Activated CD4-positive, alpha-beta T cell treated with anti-CD3 and anti-CD28 coated beads for 24 hours (primary cell): Measurements from ENCODE around the gene MKKS.
"Not testable (repeated sequence)": the region's sequence is repeated elsewhere in the genome, so short reads cannot be mapped to it uniquely, and the experiment has no call there.

ENCODE experiments used
- DNase-seq, 2 donors: peaks; one replicate each; pipeline ENCODE4 v3.0.0-alpha.2; 2020; ENCODE audit warnings: low read depth in 2 of 2

The MKKS gene

DNA sequence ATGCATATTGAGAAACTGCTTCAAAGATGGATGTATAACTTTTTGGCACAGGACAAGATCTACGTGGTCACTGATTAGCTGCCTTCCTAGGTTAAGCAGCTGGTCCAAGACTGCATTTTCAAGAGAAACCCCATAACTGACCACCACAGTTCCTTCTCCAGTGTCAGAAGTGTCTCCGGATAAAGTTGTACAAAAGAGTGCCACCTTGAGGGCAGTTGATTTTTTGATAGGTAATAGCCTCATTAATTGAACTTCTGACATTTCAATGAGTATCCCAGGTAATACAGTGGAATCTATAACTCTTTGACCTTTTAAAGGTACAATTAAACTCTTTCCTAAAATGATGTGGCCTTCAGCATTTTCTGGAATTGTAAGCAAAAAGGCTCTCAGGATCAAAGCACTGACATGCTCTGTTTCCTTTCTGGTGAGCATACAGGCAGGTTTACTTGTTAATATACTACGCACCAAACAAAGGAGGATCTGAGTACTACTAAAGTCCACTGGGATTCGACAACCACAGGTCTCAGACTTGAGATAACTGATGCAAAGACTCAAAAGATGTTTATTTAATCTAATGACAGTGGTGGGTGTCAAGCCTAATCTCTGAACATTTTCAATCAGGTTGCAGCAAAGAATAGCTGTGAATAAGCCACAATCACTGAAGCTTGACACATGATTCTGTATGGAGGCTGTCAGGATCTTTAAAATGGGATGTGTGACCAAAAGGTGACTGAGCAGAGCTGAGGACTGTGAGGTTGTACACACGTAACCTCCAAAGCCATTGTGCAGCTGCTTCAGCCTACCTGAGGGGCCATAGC, 21.2 kb downstream of the MKKS start:
- no peak for DNase-seq

DNA sequence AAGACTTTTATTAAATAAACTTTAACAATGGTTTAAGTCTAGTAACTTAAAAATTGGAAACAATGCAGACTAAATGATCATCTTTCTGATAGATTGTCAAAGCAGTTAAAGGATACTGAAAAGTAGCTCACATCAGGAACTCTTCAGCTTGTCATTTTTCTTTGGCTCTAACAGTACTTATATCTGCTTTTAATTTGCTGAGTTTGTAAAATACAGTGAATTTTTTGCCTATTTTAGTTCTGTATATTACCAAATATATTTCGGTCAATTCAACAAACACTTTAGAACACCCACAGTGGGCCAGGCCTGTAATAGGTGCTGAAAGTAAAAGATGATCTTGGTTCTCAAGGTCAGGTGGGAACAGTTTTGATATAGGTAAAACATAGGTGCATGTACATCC, 22.3 kb downstream of the MKKS start:
- DNase-seq, result no peak

DNA sequence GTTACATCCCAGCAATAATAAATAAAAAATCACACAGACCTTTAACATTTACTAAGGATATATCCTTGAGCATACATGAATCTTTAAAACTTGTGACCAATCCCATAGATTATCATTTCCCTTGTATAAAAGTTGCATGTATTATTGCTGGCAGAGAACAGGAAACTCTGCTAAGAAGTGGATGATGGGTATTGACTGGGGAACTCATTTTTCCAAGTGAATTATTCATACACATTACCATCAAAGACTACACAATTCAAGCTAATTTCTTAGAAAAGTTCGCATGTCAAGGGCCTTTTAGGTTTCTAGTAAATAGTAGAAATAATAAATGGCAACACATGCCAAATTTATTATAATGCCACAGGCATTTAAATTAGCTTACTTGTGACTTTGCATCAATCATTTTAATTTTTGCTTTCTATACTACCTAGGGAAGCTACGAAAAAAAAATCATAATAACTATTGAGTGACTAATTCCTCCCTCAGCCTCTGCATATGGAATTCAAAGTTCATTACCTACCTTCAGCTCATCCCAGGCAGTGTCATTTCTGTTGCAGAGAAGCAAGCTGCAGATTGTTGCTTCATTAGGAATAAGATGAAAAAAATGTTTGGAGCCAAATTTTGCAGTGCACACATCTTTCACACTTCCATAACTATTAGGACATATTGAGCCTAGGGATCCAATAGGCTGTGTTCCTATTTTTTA, 25.8 kb downstream of the MKKS start:
- DNase-seq, result no peak

DNA sequence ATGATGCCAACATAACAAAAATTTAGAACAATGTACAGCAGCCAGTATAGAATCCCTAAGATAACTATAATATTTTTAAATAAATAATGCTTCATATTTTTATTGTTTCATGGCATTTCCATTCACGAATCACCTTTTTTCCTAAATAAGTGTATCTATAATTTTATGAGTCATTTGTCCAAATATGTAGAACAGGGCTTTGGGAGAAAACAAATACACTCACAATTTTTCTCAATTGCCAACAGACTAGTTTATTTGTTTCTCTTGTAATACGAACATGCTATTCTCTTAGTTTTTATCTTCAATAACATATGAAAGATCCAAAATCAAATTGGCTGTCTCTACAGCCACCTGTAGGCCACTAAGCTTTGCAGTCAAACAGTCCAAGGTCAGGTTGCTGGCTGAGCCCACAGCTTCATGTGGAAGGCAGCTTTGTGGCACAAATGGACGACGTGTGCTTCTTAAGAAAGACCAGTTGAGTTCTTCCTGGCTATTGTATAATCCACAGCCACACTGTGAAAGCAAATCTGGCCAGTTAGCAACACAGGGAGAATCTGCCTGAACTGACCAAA, 29.0 kb downstream of the MKKS start:
- DNase-seq, result no peak

DNA sequence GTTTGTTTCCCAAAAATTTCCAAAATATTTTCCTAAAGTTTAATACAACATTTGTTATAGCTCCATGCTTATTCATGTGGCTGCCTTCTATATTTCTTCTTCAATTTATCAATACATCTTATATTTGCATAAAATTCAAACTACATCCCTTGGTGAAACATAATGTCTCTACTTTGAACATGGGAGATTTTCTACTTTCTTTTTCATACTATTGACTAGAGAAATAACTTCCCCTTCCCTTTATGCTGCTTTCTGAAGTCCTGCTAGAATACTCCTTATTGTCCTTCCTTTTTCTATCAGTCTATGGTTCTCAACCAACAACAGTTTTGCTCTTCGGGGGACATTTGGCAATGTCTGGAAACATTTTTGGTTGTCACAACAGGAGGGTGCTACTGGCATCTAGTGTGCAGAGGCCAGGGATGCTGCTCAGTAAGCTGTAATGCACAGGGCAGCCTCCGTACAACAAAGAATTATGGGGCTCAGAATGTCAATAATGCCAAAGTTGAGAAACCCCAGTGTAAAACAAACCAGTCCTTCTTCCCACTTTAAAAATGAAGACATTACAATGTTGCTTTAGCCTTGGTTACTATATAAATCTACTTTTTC, 29.9 kb downstream of the MKKS start:
- DNase-seq, result no peak

DNA sequence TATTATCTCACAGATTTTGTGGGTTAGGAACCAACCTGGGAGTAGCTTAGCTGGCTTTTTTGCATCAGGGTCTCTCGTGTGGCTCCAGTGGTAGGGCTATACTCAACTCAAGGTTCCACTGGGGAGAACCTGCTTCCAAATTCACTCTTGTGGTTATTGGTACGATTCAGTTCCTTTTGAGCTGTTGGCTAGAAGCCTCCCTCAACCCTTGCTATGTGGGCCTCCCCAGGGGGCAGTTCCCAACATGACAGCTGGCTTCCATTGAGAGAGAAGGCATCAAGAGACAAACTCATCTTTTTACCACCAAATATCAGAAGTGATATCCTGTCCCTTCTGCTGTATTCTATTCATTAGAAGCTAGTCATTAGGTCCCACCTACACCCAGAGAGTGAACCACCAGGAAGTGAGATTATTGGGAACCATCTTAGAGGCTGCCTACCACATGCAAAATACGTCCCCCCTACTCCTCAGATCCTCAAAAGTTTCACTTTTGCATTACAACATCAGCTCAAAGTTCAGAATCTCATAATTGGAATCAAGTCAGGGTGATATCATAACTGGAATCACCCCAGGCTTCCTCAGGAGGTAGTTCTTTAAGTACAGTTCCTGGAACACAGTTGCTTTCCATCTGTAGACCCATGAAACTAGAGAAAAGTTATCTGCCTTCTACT, 30.9 kb downstream of the MKKS start:
- no peak for DNase-seq

DNA sequence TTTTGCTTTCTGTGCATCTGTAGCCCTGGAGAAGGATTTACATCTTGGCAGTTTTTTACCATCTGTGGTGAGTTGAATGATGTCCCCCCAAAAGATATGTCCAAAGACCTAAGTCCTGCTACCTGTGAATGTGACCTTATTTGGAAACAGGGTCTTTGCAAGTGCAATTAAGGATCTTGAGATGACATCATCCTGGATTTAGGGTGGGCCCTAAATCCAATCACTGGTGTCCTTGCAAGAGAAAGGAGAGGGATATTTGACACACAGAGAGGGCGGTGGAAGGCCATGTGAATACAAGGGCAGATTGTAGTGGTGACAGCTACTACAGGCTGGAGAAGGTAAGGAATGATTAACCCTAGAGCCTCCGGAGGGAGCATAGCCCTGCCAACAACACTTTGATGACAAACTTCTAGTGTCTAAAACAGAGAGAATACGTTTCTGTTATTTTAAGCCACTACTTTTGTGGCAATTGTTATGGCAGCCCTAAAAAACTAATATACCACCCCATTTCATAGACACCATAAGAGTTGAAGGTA, 35.1 kb downstream of the MKKS start:
- DNase-seq, result no peak

DNA sequence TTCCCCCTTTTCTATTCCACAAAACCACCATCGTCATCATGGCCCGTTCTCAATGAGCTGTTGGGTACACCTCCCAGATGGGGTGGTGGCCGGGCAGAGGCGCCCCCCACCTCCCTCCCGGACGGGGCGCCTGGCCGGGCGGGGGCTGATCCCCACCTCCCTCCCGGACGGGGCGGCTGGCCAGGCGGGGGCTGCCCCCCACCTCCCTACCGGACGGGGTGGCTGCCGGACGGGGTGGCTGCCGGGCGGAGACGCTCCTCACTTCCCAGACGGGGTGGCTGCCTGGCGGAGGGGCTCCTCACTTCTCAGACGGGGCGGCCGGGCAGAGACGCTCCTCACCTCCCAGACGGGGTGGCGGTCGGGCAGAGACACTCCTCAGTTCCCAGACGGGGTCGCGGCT, 39.3 kb downstream of the MKKS start:
- not testable (repeated sequence) for DNase-seq

DNA sequence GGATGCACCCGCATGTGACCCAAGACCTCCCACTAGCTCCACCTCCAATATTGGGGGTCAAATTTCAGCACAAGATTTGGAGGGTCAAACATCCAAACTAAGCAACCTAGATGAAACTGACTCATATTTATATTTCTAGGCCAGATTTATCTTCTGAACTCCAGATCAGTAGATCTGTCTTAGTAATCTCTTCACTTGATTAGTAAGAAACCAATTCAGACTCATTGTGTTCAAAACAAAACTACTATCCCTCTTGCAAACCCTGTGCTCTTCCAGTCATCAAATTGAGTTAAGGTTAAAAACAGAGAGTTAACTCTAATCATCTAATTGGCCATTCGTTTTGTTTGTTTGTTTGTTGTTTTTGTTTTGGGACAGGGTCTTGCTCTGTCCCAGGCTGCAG, 43.3 kb downstream of the MKKS start:
- DNase-seq, result no peak

DNA sequence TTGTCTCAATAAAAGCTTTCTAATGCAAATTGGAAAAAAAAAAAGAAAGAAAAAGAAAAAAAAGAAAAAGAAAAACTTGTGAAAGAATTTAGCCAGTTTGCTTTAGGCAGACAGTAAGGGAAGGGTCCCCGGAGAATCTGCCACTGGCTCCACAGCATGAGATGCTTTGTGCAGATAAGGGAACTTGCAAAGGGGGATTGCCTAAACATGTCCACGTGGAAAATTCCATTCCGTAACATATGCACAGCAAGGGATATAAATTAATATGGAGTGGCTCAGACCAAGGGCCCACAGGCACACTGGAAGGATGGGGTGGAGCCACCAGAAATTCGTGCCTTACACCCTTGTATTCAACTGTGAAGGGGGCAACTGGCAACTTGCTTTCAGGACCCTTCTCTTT, 45.4 kb downstream of the MKKS start:
- DNase-seq, result no peak

DNA sequence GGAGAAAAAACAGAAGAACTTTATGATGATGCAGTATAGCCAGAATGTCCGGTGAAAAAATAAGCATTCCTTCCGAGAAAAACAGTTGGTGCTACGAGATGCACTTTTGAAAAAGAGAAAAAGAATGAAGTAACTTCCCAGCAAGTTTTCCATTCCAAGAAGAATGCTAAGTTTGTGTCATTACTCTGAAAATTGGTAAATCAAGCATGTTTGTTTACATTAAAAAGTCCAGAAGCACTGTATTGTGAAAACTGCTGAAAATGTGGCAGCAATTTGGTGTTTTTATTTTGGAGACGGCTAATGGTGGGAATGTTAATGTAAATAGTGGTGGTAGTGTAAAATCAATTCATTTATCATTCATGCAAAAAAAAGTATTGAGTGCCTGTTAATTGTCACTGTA, 46.3 kb downstream of the MKKS start:
- DNase-seq, result no peak

DNA sequence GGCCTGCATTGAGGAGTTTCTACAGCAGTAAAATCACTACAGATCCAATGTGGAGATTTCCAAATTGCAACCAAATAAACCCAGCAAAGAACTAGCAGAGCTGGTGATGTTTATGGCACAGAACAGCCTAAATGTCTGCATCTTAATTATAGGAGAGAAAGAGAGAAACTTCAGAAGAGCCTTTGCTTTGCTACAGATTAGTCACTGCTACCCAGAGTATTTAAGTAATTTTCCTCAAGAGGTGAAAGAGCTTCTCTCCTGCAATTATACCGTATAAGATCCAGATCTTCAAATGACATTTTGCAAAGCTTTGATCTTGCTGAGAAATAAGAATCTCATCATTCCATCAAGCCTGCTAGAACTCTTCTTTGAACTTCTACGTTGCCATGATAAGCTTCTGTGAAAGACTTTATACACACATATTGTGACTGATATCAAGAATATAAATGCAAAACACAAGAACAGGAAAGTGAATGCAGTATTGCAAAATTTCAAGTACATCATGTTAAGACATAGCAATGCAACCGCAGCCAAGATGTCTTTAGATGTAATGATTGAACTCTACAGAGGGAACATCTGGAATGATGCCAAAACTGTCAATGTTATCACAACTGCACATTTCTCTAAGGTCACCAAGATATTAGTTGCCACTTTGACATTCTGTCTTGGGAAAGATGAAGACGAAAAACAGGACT, 48.0 kb downstream of the MKKS start:
- no peak for DNase-seq

DNA sequence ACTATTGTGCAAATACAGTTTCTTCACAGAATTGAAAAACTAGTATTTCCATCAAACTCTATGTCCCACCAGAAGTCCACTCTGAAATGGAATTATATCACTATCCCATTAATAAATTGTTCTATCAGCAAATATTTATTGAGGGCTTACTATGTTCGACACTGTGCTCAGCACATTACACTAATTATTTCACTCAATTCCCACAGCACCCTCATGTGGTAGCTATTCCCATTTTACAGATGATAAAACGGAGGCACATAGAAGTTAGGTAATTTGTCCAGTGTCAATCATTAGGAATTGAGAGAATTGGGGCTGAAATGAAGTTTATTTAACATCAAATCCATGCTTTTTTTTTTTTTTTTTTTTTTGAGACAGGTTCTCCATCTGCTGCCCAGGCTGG, 52.5 kb downstream of the MKKS start:
- no peak for DNase-seq

DNA sequence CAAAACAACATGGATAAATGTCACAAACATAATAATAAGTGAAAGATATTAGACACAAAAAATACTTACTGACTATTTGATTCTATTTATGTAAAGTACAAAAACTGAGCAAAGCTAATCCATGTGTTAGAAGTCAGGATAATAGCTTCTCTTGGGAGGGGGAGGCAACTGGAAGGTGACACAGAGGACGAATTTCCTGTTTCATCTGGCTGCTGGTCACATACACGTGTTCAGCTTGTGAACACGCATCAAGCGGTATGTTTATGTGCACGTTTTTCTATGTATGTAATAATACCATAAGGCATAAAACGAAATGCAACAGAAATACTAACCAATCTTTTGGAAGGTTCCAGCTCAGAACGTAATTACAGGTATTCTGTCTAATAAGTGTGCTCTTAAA, 54.3 kb downstream of the MKKS start:
- DNase-seq, result no peak

DNA sequence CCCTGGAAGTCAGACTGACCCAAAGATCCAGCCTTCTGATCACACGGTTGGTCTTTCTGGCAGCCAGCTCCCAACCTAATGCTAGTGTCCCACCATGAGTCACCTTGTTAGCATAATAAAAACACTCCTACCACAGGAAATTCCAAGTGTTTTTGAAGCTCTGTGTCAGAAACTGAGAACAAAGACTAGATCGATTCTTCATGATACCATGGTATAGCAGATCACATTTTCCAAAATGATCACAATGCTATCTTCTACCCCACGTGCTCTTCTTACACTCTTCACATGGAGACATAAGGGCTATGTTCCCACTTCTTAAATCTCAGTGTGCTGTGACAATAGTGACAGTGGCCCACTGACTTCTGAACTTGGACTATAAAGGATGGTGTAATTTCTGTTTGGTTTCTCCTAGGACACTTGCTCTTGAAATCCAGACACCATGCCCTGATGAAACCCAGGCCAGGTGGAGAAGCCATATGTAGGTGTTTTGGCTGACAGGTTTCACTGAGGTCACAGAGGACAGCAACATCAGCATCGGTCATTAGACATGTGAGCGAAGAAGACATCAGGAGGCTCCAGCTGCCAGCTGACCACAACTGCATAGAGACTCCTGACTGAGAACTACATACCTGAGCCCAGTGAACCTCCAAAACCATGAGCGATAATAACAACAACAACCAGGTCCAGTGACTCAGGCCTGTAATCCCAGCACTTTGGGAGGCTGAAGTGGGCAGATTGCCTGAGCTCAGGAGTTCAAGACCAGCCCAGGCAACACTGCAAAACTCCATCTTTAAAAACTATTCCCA, 57.5 kb downstream of the MKKS start:
- no peak for DNase-seq

DNA sequence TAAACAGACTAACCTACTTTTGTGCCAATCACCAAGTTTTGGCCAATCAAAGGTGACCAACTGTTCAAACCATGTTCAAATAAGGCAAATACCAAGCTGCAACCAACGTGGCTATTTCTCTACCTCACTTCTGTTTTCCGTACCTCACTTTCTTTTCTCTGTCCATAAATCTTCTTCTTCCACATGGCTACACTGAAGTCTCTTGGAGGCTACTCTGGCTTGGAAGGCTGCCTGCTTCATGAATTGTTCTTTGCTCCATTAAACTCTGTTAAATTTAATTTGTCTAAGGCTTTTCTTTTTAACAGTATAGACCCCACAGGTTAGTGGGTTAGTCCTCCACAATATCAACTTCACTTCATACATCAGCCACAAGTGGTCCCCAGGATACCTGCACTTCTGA, 58.8 kb downstream of the MKKS start:
- DNase-seq, result no peak

DNA sequence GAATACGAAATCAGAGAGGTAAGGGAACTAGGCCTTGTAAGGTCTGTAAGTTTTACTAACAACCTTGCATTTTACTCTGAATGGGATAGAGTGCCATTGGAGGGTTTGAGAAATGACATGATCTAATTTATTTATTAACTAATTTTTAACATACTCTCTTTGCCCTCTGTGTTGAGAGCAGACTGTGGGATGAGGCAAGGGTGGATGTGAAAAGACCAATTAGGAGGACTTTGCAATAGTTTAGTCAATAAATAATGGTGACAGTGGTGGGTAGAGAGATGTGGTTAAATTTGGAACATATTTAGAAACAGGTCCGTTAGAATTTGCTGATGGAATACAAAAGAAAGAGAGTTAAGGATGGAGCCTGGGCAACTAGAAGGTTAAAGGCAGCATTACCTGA, 60.0 kb downstream of the MKKS start:
- no peak for DNase-seq

DNA sequence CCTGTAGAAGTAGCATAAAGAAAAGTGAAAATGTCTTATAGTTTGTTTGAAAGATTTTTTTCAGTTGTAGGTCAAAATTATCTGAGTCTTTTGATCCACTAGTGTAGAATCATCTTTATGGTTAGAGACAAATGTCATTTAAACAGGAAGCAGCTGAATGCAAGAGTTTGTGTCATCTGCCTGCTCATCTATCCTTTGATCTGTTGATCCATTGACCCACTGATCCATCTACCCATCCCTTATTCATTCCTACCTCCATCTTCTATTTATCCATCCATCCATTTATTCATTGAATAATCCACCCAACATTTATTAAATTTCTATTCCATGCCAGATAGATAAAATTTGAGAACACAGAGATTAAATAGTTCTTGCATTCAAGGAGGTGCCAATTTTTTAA, 62.6 kb downstream of the MKKS start:
- DNase-seq, result no peak

DNA sequence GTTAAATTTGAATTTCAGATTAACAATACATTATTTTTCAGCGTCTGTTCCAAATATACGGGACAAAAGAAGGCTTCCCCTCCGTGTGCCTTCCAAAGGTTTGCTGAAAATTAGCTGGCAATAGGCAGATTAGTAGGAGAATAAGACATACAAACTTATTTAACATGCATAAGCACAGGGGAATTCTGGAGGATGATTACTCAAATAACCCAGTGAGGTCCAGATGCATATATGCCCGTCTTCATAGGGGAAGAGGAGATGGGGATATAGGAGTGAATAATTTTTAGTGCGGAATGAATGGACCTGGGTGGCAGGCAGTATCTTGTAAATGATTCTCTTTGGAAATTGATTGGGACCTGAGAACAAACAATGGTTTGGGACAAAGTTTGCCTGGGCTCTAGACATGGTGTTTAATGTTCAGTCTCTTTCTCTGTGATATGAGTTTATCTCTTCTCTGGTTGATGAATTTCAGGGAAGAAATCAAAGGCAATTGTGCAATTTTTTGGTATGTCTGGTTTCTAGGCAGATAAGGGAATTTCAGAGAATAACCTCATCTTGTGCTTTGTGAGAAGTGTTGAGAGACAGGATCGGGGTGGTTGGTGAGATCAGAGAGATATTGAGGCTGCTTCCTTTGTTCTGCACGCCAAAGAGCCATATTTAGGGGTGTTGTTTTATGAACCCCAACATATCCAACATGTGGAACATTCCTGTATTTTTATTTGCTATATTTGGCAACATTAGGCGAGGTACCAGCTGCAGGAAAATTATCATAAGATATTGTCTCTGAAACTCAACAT, 63.7 kb downstream of the MKKS start:
- DNase-seq, result no peak

DNA sequence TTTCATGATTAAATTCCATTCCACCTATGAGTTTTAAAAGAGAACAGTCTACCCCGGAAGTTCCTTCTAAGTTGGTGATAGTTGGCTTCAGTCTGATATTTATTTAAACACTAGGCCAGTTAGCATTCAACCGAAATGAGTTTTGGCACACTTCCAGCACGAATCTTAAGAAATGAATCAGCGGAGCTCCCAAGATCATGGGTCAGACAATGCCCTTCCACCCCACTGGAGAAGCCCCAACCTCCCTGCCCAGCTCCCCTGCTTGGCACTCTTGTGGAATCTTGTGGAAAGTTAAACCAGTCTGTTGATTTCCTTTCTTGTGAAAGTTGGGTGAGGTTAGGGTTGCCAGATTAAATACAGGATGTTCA, 64.3 kb downstream of the MKKS start:
- DNase-seq, result no peak
